Measurements from ENCODE around the gene TPM2.
A peak's percentile ranks its signal among the peaks of the same experiment; 100 is the strongest.

TPM2 gene

GRCh38 chr9:35674025-35674361 is 15.7 kb downstream of the TPM2 start:
- DNase-seq: no peak

GRCh38 chr9:35673132-35674024 is 16.3 kb downstream of the TPM2 start, which contains the start of gene CA9:
Gene CA9, plus strand, starts transcription at chr9:35673928. Its CDS starts 32 bp downstream, at chr9:35673960.
- DNase-seq: no peak

DNA sequence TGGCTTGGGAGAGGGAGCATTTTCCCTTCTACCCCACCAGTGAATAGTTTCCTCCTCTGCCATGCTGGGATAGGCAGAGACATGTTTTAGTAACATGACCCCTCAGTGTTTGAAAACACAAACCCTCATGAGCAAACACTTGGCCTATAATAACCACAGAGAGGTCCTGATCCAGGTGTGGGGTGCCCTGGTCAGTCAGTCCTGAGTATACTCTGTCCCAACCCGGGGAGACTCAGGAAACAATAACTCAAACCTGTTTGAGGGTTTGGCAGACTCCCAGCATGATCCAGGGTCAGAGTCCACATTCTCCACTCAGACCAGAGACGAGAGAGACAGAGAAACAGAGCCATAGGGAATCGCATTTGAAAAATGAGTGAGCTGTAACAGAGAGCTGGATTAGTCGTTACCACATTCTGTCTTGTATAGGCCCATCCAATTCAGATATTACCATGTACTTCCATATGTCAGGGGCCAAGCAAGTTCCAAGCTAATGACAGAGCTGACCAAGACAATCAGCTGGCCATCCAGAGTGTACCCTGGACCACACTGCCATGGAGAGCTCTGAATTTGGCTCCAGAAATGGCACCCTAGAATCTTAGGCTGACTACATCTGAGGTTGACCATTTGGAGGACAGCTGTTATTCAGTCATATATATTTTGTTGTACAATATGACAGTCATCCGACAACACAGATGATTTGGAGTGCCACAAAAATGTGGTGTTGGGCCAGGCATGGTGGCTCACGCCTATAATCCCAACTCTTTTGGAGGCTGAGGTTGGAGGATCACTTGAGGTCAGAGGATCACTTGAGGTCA is 20.2 kb downstream of the TPM2 start:
- DNase-seq: no peak

- no peak for DNase-seq
Observed at GRCh38 chr9:35667939-35668338, 21.8 kb downstream of the TPM2 start.

- no peak for DNase-seq
Observed at GRCh38 chr9:35666549-35666948, 23.2 kb downstream of the TPM2 start.

- DNase-seq: no peak
Observed at GRCh38 chr9:35666045-35666444, 23.7 kb downstream of the TPM2 start.

DNA sequence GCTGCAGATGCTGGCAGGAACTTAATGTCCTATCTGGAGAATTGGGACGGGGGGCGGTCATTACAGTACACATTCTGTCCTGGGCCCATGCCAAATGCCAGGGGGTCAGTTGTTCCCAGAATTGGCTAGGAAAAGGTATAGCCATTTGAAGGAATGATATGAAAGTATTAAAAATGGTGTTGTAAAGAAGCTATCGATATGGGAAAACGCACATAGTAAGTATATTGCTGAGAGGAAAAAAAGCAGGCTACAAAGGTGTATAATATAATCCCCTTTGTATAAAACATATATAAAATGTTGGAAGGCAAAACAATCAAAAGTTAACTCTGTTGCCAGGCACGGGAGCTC is 24.3 kb downstream of the TPM2 start:
- no peak for DNase-seq

GRCh38 chr9:35664531-35665470 is 24.9 kb downstream of the TPM2 start, which contains the start of gene ARHGEF39:
Gene ARHGEF39, minus strand, starts transcription at chr9:35665195. Its CDS starts 26 bp downstream, at chr9:35665169.
- DNase-seq: peak; percentile 65 to 71

GRCh38 chr9:35662437-35662836 is 27.3 kb downstream of the TPM2 start:
- DNase-seq: no peak

DNA sequence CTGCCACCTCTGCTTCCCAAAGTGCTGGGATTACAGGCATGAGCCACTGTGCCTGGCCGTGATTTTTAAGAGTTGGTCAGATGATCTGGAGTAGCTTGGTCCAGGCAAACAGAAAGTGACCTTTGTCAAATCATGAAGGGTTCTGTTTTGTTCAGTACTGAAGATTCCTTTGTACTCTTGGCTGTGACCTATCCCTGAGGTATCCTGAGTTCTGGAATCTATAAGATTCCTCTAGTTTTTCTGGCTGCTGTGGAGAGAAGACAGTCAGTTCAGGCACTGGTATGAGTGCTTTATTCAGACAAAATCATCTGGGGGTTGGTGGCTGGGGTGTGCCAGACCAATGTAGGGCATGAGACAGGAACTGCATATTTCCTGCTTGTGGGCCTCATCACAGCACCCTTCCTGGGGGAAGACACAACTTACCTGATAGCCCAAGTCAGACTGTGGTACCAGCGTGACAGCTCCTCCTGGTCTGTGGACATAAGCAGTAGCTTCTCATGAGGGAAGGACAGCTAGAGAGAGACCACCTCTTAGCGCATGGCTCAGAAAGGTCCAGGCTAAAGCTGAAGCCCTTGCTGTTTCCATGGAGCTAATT is 27.9 kb downstream of the TPM2 start:
- no peak for DNase-seq

DNA sequence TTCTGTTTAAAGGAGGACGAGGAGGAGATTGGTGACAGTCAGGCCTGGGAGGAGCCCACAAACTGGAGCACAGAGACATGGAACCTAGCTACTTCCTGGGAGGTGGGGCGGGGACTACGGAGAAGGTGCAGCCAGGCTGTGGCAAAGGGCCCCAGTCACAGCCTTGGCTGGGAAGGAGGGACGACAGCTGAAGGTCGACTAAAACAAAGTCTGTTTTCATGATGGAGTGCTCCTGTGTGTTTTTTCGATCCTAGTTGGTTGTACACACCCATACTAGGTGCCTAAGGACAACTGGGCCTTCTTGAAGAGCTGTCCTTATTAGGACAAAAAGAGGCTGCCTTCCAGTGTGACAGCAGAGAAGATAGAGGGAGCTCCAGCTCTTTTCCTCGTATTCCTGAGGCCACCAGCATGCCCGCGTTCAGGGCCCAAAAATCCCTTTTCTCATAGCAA is 28.7 kb downstream of the TPM2 start:
- no peak for DNase-seq

DNA sequence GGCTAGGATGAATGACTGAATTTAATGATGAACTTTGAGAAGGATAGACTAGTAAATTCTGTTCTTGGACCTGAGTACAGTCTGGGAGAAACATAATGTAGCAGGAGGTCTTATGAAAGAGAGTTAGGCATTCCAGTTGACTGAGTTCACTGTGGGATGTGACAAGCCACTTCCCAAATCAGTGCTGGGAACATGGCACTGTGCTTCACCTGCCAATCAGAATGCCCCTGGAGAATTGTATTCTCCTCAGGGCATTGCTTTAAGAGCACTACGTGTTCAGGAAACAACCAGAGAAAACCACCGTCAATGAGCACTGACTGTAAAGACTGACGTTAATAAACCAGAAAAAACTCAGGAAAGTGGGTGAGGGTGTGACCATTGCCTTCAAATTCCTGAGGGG is 30.4 kb downstream of the TPM2 start:
- DNase-seq: no peak

GRCh38 chr9:35658968-35659220 is 30.8 kb downstream of the TPM2 start:
- DNase-seq: no peak

DNA sequence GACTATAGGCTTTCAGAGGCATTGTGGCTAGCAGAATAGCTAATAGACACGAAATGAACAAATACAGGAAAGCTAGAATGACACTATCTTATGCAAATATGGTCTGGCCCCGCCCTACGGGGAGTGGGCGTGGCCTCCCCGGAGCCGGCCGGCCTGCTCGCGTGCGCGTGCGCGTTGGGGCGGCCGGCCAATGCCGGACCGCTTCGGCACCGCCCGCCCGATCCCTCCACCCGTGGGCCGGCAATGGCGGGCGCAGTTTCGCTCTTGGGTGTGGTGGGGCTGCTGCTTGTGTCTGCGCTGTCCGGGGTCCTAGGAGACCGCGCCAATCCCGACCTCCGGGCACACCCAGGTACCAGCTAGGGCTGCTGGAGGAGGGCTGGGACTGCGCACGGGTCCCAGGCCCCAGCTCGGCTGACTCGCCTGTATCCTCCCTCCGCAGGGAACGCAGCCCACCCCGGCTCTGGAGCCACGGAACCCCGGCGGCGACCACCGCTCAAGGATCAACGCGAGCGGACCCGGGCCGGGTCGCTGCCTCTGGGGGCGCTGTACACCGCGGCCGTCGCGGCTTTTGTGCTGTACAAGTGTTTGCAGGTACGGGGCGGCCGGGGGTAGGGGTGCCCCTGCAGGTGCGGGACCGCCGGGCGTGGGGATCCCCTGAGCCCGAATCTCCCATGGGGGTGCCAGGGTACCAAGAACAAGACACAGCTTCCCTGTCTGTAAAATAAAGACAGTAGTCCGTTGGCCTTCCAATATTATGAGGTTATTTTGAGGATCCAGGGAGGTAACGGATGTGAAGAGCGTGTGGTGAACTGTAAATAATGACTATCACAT is 31.4 kb downstream of the TPM2 start, which contains the start of gene CCDC107:
Gene CCDC107 (plus strand): TSS at position 156 of the 831 bp plus-strand sequence. CDS start 88 bp downstream, at position 244.
- peak; percentile 75 to 80 for DNase-seq

GRCh38 chr9:35657546-35658136 is 32.1 kb downstream of the TPM2 start, which contains the start of gene RMRP:
Gene RMRP, minus strand, starts transcription at chr9:35658019.
- peak; percentile 90 to 92 for DNase-seq

DNA sequence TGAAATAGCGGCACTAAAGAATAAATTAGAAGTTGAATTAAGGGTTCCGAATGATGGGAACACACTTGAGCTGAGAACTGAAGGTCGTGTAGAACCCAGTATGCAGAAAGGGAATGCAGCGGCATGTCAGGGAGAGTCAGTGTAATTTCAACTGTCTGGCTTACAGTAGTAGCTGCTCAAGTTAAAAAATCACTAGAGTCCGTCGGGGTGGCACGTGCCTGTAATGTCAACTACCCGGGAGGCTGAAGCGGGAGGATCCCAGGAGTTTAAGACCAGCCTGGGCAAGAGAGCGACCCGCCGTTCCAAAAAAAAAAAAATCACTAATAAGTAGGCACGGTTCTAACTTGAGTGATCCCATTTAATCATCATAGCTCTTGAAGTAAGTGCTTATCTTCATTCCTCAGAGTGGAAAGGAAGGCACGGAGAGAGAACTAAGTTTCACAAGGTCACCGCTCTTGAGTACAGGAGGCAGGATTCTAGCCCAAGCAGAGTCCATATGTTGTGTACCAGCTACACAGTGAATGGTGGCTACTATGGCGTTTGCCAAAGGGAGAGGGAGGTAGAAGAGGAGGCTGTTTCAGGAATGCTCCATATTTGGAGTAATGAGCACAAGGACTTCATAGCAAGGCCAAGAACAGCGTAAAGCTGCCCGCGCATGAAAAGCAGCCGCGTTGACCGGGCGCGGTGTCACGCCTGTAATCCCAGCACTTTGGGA is 32.7 kb downstream of the TPM2 start:
- DNase-seq: no peak

DNA sequence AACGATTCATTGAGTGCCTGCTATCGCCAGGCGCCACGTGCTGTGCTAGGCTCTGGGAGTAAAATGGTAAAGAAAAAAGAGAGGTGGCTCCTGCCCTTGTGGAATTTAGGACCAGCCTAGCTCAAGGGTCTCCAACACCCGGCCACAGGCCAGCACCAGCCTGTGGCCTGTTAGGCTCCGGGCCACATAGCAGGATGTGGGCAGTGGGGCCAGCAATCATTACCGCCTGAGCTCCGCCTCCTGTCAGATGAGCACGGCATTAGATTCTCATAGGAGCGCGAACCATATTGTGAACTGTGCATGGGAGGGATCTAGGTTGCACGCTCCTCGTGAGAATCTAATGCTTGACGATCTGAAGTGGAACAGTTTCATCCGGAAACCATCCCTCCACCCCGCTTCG is 33.4 kb downstream of the TPM2 start:
- no peak for DNase-seq

DNA sequence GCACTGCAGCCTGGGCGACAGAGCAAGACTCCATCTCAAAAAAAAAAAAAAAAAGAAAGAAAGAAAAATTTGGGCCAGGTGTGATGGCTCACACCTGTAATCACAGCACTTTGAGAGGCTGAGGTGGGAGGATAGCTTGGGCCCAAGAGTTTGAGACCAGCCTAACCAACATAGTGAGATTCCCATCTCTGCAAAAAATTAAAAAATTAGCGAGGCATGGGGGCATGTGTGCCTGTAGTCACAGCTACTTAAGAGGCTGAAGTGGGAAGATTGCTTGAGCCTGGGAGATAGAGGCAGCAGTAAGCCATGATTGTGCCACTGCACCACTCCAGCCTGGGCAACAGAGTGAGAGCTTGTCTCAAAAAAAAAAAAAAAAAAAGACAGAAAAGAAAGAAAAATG is 36.1 kb downstream of the TPM2 start:
- DNase-seq: no peak

GRCh38 chr9:35652829-35653209 is 36.9 kb downstream of the TPM2 start:
- DNase-seq: no peak

Data from stimulated activated CD4-positive, alpha-beta T cell treated with anti-CD3 and anti-CD28 coated beads, Interleukin-2, amount 100 ng/mL, for 48 hours (primary cell).